ENCODE results near the gene FMOD.

DNA sequence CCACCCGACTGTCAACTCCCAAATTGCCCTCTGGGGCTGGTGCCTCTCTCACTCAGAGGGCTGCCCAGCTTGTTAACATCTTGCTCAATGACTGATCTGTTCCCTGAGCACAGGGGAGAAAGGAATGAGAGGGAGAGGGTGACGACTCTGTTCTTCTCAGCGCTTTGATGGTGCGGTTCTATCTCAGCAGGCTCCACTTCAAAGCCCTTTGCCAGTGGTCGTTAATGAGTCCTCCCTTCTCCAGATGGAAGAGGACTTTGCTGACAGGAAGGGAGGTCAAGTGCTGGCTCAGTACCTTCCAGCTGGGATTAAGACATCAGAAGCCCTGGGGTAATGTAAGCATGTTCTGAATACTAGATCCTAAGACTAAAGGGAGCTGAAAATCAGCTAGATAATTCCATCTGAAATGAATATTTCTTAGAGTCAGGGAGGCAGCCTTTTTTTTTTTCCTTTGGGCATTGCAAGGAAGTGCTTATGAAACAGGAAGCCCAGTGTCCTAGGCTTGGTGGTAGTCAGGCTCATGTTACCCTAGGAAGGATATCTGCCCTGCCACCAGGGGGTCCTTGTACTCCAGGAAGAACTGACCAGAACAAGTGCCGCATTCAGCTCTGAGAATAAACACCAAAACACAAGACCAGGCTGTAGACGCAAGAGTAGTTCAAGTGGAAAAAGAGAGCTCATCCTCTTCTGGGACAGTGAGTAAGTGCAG, 4.7 kb downstream of the FMOD start:
- TF ChIP-seq ZNF274 (IDR thresholded peaks at IDR 0.05; ENCODE audit: low read depth, low read length) (no peak), YY1 (IDR thresholded peaks at IDR 0.05; ENCODE audit: insufficient read depth, insufficient read length) (no peak)
